HCEC 1CT (cell line): Measurements from ENCODE around the gene ZNF518A.

ENCODE experiments used
- DNase-seq: peaks from one replicate; pipeline ENCODE4 v3.0.0-alpha.2; 2017

The ZNF518A gene

GRCh38 chr10:96129387-96130325 is at the start of gene ZNF518A:
Gene ZNF518A (plus strand): TSS chr10:96130297. CDS start chr10:96156323, 26,026 bp downstream.
- DNase-seq, result peak; percentile 94

GRCh38 chr10:96082153-96082552 is 47.9 kb upstream of the ZNF518A start:
- no peak for DNase-seq

GRCh38 chr10:96082748-96083147 is 47.3 kb upstream of the ZNF518A start:
- DNase-seq, result no peak

GRCh38 chr10:96089116-96089515 is 41.0 kb upstream of the ZNF518A start:
- no peak for DNase-seq

- peak; percentile 96 for DNase-seq
These were observed 40.2 kb upstream of the ZNF518A start for GRCh38 chr10:96089670-96090462.

GRCh38 chr10:96090463-96090800 is 39.7 kb upstream of the ZNF518A start:
- no peak for DNase-seq

- DNase-seq, result no peak
These were observed 36.9 kb upstream of the ZNF518A start for GRCh38 chr10:96092999-96093767.

GRCh38 chr10:96093948-96094347 is 36.1 kb upstream of the ZNF518A start:
- DNase-seq, result no peak

- DNase-seq, result no peak
These were observed 33.1 kb upstream of the ZNF518A start for GRCh38 chr10:96096958-96097357.

- DNase-seq, result no peak
These were observed 32.2 kb upstream of the ZNF518A start for GRCh38 chr10:96097865-96098264.

- DNase-seq, result no peak
These were observed 22.5 kb upstream of the ZNF518A start for GRCh38 chr10:96107623-96108038.

- DNase-seq, result no peak
These were observed 17.6 kb upstream of the ZNF518A start for GRCh38 chr10:96112531-96112930.

GRCh38 chr10:96118604-96119450 is 11.3 kb upstream of the ZNF518A start:
- no peak for DNase-seq

GRCh38 chr10:96122824-96123223 is 7.3 kb upstream of the ZNF518A start:
- DNase-seq, result no peak

GRCh38 chr10:96124230-96125141 is 5.6 kb upstream of the ZNF518A start:
- peak; percentile 24 for DNase-seq

GRCh38 chr10:96125142-96125515 is 5.0 kb upstream of the ZNF518A start:
- no peak for DNase-seq

- peak; percentile 85 for DNase-seq
These were observed 364 bp downstream of the ZNF518A start for GRCh38 chr10:96130326-96130995.

- DNase-seq, result no peak
These were observed 1.5 kb downstream of the ZNF518A start for GRCh38 chr10:96131621-96132020.

GRCh38 chr10:96133135-96133534 is 3.0 kb downstream of the ZNF518A start:
- DNase-seq, result peak; percentile 80

GRCh38 chr10:96136810-96137209 is 6.7 kb downstream of the ZNF518A start:
- DNase-seq, result no peak
